H1 (cell line): ENCODE data around the gene SENP1. TPM values are rescaled to one million over a fixed set of nuclear protein-coding genes. Genes with fewer than 3 reads are reported as not detected.

Experiments used
- CTCF ChIA-PET: fragments of 300-600 bp; sonication (Branson Sonifier 250); formaldehyde crosslinking; loops from one replicate; lab custom pipeline; 2021; ENCODE audit not compliant: partially characterized antibody; lab: Charles Lee
- POLR2A ChIA-PET: fragments of 300-600 bp; sonication (Branson Sonifier 250); formaldehyde crosslinking; loops from one replicate; lab custom pipeline; 2021; ENCODE audit warnings: inconsistent platforms; ENCODE audit not compliant: partially characterized antibody; lab: Charles Lee
- DNase-seq, 2 experiments: peaks; one replicate each; pipeline versions ENCODE4 v3.0.0 to v3.0.0-alpha.2; 2010 to 2022; ENCODE audit warnings: low spot score in 2 of 2, low read depth in 1 of 2, mixed read lengths in 1 of 2
- FAIRE-seq: peaks from 2 replicates; lab custom pipeline; 2011; peaks lifted over from hg19 to GRCh38; lab: Jason Lieb, UNC
- H2AFZ ChIP-seq: 2 replicates; pipeline ENCODE4 v1.8.1; 2012; ENCODE audit warnings: low read length, inconsistent platforms
- H2AK5ac ChIP-seq: 2 replicates; pipeline ENCODE4 v1.6.1; 2013; ENCODE audit warnings: low read depth, low read length
- H2BK120ac ChIP-seq: replicated peaks from 2 replicates; pipeline ENCODE3; 2013; ENCODE audit warnings: low read depth, low read length, inconsistent platforms
- H2BK12ac ChIP-seq: 2 replicates; pipeline ENCODE4 v1.6.1; 2013; ENCODE audit warnings: low read depth, low read length
- H2BK15ac ChIP-seq: 2 replicates; pipeline ENCODE4 v1.6.1; 2013; ENCODE audit warnings: low read length
- H2BK20ac ChIP-seq: 2 replicates; pipeline ENCODE4 v1.6.1; 2013; ENCODE audit warnings: low read length
- H2BK5ac ChIP-seq: 2 replicates; pipeline ENCODE4 v1.6.1; 2013; ENCODE audit warnings: low read depth, low read length
- H3K14ac ChIP-seq: 2 replicates; pipeline ENCODE4 v1.6.1; 2013; ENCODE audit warnings: inconsistent platforms; ENCODE audit not compliant: insufficient read length
- H3K18ac ChIP-seq: 2 replicates; pipeline ENCODE4 v1.6.1; 2013; ENCODE audit warnings: low read length; ENCODE audit errors: extremely low read depth
- H3K23ac ChIP-seq: 2 replicates; pipeline ENCODE4 v1.6.1; 2013; ENCODE audit warnings: inconsistent platforms; ENCODE audit not compliant: insufficient read length
- H3K23me2 ChIP-seq: 2 replicates; pipeline ENCODE4 v1.6.1; 2013; ENCODE audit warnings: low read depth, low read length
- H3K27ac ChIP-seq: 2 replicates; pipeline ENCODE4 v1.6.1; 2011; ENCODE audit warnings: low read depth, low read length, inconsistent platforms
- H3K27me3 ChIP-seq, 4 experiments: replicated peaks in 1 of 4; 1 replicate in 1 of 4; 2 replicates in 3 of 4; pipeline versions ENCODE4 v1.6.1 to v1.8.1; 2011 to 2013; ENCODE audit warnings: low read length in 3 of 4, mild to moderate bottlenecking in 3 of 4, inconsistent platforms in 2 of 4, mixed read lengths in 2 of 4, moderate library complexity in 1 of 4; ENCODE audit not compliant: control insufficient read depth in 3 of 4, insufficient read depth in 3 of 4; ENCODE audit errors: extremely low read depth in 1 of 4
- H3K36me3 ChIP-seq, 4 experiments: 2 replicates each; pipeline versions ENCODE4 v1.6.1 to v1.8.1; 2011 to 2013; ENCODE audit warnings: mild to moderate bottlenecking in 4 of 4, low read length in 3 of 4, moderate library complexity in 2 of 4, control low read depth in 1 of 4, inconsistent platforms in 1 of 4; ENCODE audit not compliant: insufficient read depth in 4 of 4, control insufficient read depth in 2 of 4
- H3K4ac ChIP-seq: replicated peaks from 2 replicates; pipeline ENCODE3; 2013; ENCODE audit warnings: low read length, low read depth, mixed read lengths, inconsistent platforms; ENCODE audit not compliant: insufficient read length
- H3K4me1 ChIP-seq, 4 experiments: replicated peaks in 1 of 4; 1 replicate in 1 of 4; 2 replicates in 3 of 4; pipeline versions ENCODE4 v1.6.1 to v1.8.1; 2011 to 2013; ENCODE audit warnings: low read length in 3 of 4, inconsistent platforms in 2 of 4, mixed read lengths in 1 of 4; ENCODE audit not compliant: insufficient read depth in 4 of 4, control insufficient read depth in 3 of 4
- H3K4me2 ChIP-seq, 2 experiments: 2 replicates each; pipeline versions ENCODE4 v1.6.1 to v1.8.1; 2011 to 2013; ENCODE audit warnings: low read depth in 2 of 2, low read length in 2 of 2, control low read depth in 1 of 2, inconsistent platforms in 1 of 2, mild to moderate bottlenecking in 1 of 2; ENCODE audit not compliant: insufficient read depth in 1 of 2
- H3K4me3 ChIP-seq, 4 experiments: fragments of 200-600, 300-600 bp in 1 of 4; sonication (generic), shearing (Covaris generic), sonication (Bioruptor Twin) in 1 of 4; 2 replicates each; pipeline versions ENCODE4 v1.5.1 to v1.8.1; 2011 to 2016; ENCODE audit warnings: low read length in 4 of 4, low read depth in 3 of 4, control low read depth in 2 of 4, inconsistent platforms in 2 of 4, mild to moderate bottlenecking in 2 of 4, mixed read lengths in 1 of 4, moderate library complexity in 1 of 4; ENCODE audit not compliant: insufficient read depth in 2 of 4; ENCODE audit errors: extremely low read depth in 1 of 4
- H3K56ac ChIP-seq: replicated peaks from 2 replicates; pipeline ENCODE3; 2013; ENCODE audit warnings: low read depth, mild to moderate bottlenecking, mixed read lengths, low read length, inconsistent platforms; ENCODE audit not compliant: insufficient read length
- H3K79me1 ChIP-seq: 2 replicates; pipeline ENCODE4 v1.6.1; 2013; ENCODE audit warnings: low read depth, low read length, control low read depth
- H3K79me2 ChIP-seq, 2 experiments: 2 replicates each; pipeline versions ENCODE4 v1.6.1 to v1.8.1; 2012 to 2013; ENCODE audit warnings: low read length in 2 of 2, mild to moderate bottlenecking in 2 of 2, inconsistent platforms in 1 of 2; ENCODE audit not compliant: insufficient read depth in 2 of 2, control insufficient read depth in 1 of 2
- H3K9ac ChIP-seq, 4 experiments: replicated peaks in 1 of 4; 1 replicate in 1 of 4; 2 replicates in 3 of 4; pipeline versions ENCODE4 v1.6.1 to v1.8.1; 2011 to 2013; ENCODE audit warnings: low read depth in 3 of 4, low read length in 3 of 4, control low read depth in 2 of 4, mild to moderate bottlenecking in 2 of 4, moderate library complexity in 2 of 4, inconsistent platforms in 1 of 4; ENCODE audit errors: extremely low read depth in 1 of 4
- H3K9me3 ChIP-seq, 2 experiments: 2 replicates each; pipeline versions ENCODE4 v1.6.1 to v1.8.1; 2012 to 2013; ENCODE audit warnings: mild to moderate bottlenecking in 2 of 2, moderate library complexity in 2 of 2, control low read depth in 1 of 2, inconsistent platforms in 1 of 2, low read depth in 1 of 2, low read length in 1 of 2, mixed read lengths in 1 of 2; ENCODE audit not compliant: insufficient read depth in 2 of 2
- H4K20me1 ChIP-seq, 2 experiments: replicated peaks in 1 of 2; 2 replicates each; pipeline versions ENCODE3 to v1.8.1; 2011 to 2013; ENCODE audit warnings: inconsistent platforms in 2 of 2, low read length in 2 of 2, mild to moderate bottlenecking in 1 of 2; ENCODE audit not compliant: insufficient read depth in 2 of 2, control insufficient read depth in 1 of 2
- H4K5ac ChIP-seq: 2 replicates; pipeline ENCODE4 v1.6.1; 2013; ENCODE audit warnings: low read length, low read depth, mixed read lengths, inconsistent platforms; ENCODE audit not compliant: insufficient read length
- H4K8ac ChIP-seq: 2 replicates; pipeline ENCODE4 v1.8.0; 2013; ENCODE audit warnings: mild to moderate bottlenecking, moderate library complexity, low read length, inconsistent platforms; ENCODE audit not compliant: insufficient read depth; ENCODE audit errors: extremely low read depth
- H4K91ac ChIP-seq: replicated peaks from 2 replicates; pipeline ENCODE3; 2013; ENCODE audit warnings: low read length, mixed read lengths, inconsistent platforms; ENCODE audit not compliant: insufficient read length
- BCL11A ChIP-seq, 2 experiments: IDR thresholded peaks; one replicate each; pipeline ENCODE4 v1.6.1; 2011; ENCODE audit warnings: low read depth in 2 of 2, low read length in 2 of 2, mild to moderate bottlenecking in 2 of 2
- HDAC2 ChIP-seq, 2 experiments: fragments of 300-600 bp in 1 of 2; sonication (generic) in 1 of 2; IDR thresholded peaks; 2 replicates each; pipeline ENCODE4 v1.6.1; 2011 to 2012; ENCODE audit warnings: low read depth in 2 of 2, low read length in 2 of 2, mild to moderate bottlenecking in 2 of 2, moderate library complexity in 2 of 2, borderline replicate concordance in 1 of 2, inconsistent platforms in 1 of 2
- JUND ChIP-seq: IDR thresholded peaks from 2 replicates; pipeline ENCODE4 v1.6.1; 2011; ENCODE audit warnings: mild to moderate bottlenecking, improper control_type of control experiment, low read length
- KDM1A ChIP-seq: fragments of 200-600, 300-600 bp; sonication (generic); IDR thresholded peaks from 2 replicates; pipeline ENCODE4 v1.7.1; 2016; ENCODE audit warnings: mild to moderate bottlenecking, low read length, borderline replicate concordance
- MAX ChIP-seq: IDR thresholded peaks from 2 replicates; pipeline ENCODE4 v1.6.1; 2012; ENCODE audit warnings: inconsistent platforms
- NANOG ChIP-seq: IDR thresholded peaks from 2 replicates; pipeline ENCODE4 v1.6.1; 2011; ENCODE audit warnings: low read length, low read depth, mild to moderate bottlenecking, inconsistent platforms; ENCODE audit not compliant: insufficient read depth, poor library complexity, severe bottlenecking
- POU5F1 ChIP-seq: IDR thresholded peaks from 2 replicates; pipeline ENCODE4 v1.6.1; 2011; ENCODE audit warnings: low read depth, mild to moderate bottlenecking, low read length, moderate library complexity
- RFX5 ChIP-seq: IDR thresholded peaks from 2 replicates; pipeline ENCODE4 v1.6.1; 2011; ENCODE audit warnings: low read depth, low read length, improper control_type of control experiment, borderline replicate concordance
- RXRA ChIP-seq: IDR thresholded peaks from 2 replicates; pipeline ENCODE4 v1.6.1; 2011; ENCODE audit warnings: low read depth, mild to moderate bottlenecking, low read length, moderate library complexity; ENCODE audit not compliant: insufficient read depth
- SIN3A ChIP-seq, 2 experiments: IDR thresholded peaks in 1 of 2; conservative IDR thresholded peaks in 1 of 2; 2 replicates each; pipeline ENCODE4 v1.6.1; 2011 to 2012; ENCODE audit warnings: low read length in 2 of 2, improper control_type of control experiment in 1 of 2, low read depth in 1 of 2, mild to moderate bottlenecking in 1 of 2
- SP4 ChIP-seq: IDR thresholded peaks from 2 replicates; pipeline ENCODE4 v1.6.1; 2012; ENCODE audit warnings: low read length, inconsistent platforms
- SRF ChIP-seq: IDR thresholded peaks from 2 replicates; pipeline ENCODE4 v1.6.1; 2011; ENCODE audit warnings: mild to moderate bottlenecking, low read depth, low read length, moderate library complexity
- SUZ12 ChIP-seq: fragments of 200-600 bp; sonication (generic); IDR thresholded peaks from 2 replicates; pipeline ENCODE4 v1.6.1; 2012; ENCODE audit warnings: mild to moderate bottlenecking, inconsistent platforms, low read length, moderate library complexity, mixed read lengths
- TCF12 ChIP-seq: IDR thresholded peaks from 2 replicates; pipeline ENCODE4 v1.6.1; 2011; ENCODE audit warnings: low read depth, mild to moderate bottlenecking, low read length
- WGBS, 2 experiments: shearing (Covaris generic) in 1 of 2; methylation state at CpG; one replicate each; pipeline versions ENCODE4 v1.1.6 to v1.1.7; 2013 to 2015; ENCODE audit warnings: low lambda C conversion rate in 2 of 2, mixed read lengths in 2 of 2, inconsistent platforms in 1 of 2, low coverage in 1 of 2, missing lambda C conversion rate in 1 of 2; ENCODE audit not compliant: insufficient replicate concordance in 2 of 2, insufficient coverage in 1 of 2, insufficient read length in 1 of 2; ENCODE audit errors: extremely low coverage in 1 of 2, missing lambda C conversion rate in 1 of 2; 5-methylcytosine and 5-hydroxymethylcytosine counted together
- polyA plus RNA-seq, 7 experiments: library from polyadenylated mRNA; depleted of rRNA in 3 of 7; stranded (reverse) in 5 of 7; unstranded in 2 of 7; fragments of >200 nt in 5 of 7; fragments of 200-250 nt in 2 of 7; gene quantifications; 1 replicate in 5 of 7; 2 replicates in 1 of 7; 4 replicates in 1 of 7; pipeline versions ENCODE4 v1.2.1 to v1.2.3, GENCODE V29; 2011 to 2013; ENCODE audit warnings: missing spikeins in 2 of 7, mixed read lengths in 2 of 7
- total RNA-seq: library from RNA; stranded (reverse); fragmentation: NEBNext Ultra II Directional; extraction: Animal tissue kit (Norgen Biotek cat#: 25700); gene quantifications from 2 replicates; pipeline ENCODE4 v1.2.1, GENCODE V29; 2021

Gene SENP1
- total and polyA plus RNA-seq, 2 of the 8 experiments (the other 6 are each of a cell fraction or from before 2014, with no cell fraction given), result 14.2 to 31.5 TPM

DNA sequence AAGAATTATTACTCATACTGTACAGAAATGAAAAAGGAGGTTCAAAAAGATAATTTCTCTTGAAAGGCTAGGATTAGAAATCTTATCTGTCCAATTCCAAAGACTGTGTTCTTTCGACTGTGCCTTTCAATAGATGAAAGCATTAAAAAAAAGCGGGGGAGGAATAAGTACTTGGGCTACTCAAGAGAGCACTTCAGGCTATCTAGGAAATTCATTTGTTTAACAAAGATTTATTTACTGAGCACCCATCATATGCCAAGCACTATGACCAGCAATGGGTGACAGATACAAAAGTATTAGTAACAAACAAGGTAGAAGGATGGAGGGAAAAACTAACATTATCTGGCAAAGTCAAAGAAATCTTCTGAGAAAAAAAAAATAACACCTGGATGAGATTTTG lies 37.4 kb downstream of the SENP1 start:
- Histone ChIP-seq H3K36me3 (peaks cover 0 to 37% (median 14%) of the 10 kb centered on the region in 4 experiments; a peak in 7 of 8 replicates), H3K79me2 (no peaks in the 10 kb centered on the region), H2AK5ac (no peak overlapping the region), H2BK20ac (no peak overlapping the region), H3K23me2 (no peaks in the 10 kb centered on the region), H3K4me1 (no peaks in the 10 kb centered on the region), H3K14ac (no peak overlapping the region), H3K56ac (no peak overlapping the region), H2BK15ac (no peak overlapping the region), H4K5ac (no peak overlapping the region), H3K27me3 (no peaks in the 10 kb centered on the region), H3K4me3 (no peak overlapping the region), H3K23ac (no peak overlapping the region), H3K27ac (no peak overlapping the region), H3K9me3 (no peaks in the 10 kb centered on the region), H3K79me1 (no peaks in the 10 kb centered on the region; the same call in 1 of the 2 replicates), H4K91ac (no peak overlapping the region), H3K4ac (no peak overlapping the region), H2AFZ (no peak overlapping the region), H3K4me2 (no peak overlapping the region), H3K18ac (no peak overlapping the region), H2BK5ac (no peak overlapping the region), H4K20me1 (peaks cover 0 to 1% of the 10 kb centered on the region in 2 experiments), H2BK12ac (no peak overlapping the region), H4K8ac (no peak overlapping the region), H3K9ac (no peak overlapping the region), H2BK120ac (no peak overlapping the region)
- DNase-seq, result no peak
- 89% methylated on average over 2 of the region's 2 CpGs; no CpG with 5 or more reads in 1 of the 2 experiments for WGBS, 2 experiments
- FAIRE-seq, result no peak
- CTCF ChIA-PET, result interaction anchor here (0.6 to 0.7 kb wide), 2 partner anchors 214 to 530 kb away, joined by 3 read pairs; no protein-coding TSS in a partner anchor
- POLR2A ChIA-PET, result no interaction called here
- TF ChIP-seq SIN3A (conservative IDR thresholded peaks at IDR 0.05 in 1 of 2, IDR thresholded peaks at IDR 0.05 in 1 of 2; ENCODE audit: low read depth in 1 of 2, low read length in 2 of 2) (no peak), NANOG (no peak), KDM1A (no peak), SP4 (no peak), BCL11A (IDR thresholded peaks at IDR 0.05; ENCODE audit: low read depth in 2 of 2, low read length in 2 of 2) (no peak), RXRA (no peak), SUZ12 (no peak), TCF12 (no peak), POU5F1 (no peak), MAX (no peak), JUND (no peak), SRF (no peak), HDAC2 (IDR thresholded peaks at IDR 0.05; ENCODE audit: borderline replicate concordance in 1 of 2, low read depth in 2 of 2, low read length in 2 of 2) (no peak), RFX5 (no peak)
